GM19023 (cell line): Measurements from ENCODE around the gene GPR15LG.
"Not testable (repeated sequence)": the region's sequence is repeated elsewhere in the genome, so short reads cannot be mapped to it uniquely, and the experiment has no call there.

Source experiments
- ATAC-seq: cut with Tn5 transposase; IDR thresholded peaks from one replicate; pipeline ENCODE4 v1.9.1; 2021; ENCODE audit warnings: mild to moderate bottlenecking, moderate library complexity; ENCODE audit not compliant: unreplicated experiment

Gene GPR15LG

DNA sequence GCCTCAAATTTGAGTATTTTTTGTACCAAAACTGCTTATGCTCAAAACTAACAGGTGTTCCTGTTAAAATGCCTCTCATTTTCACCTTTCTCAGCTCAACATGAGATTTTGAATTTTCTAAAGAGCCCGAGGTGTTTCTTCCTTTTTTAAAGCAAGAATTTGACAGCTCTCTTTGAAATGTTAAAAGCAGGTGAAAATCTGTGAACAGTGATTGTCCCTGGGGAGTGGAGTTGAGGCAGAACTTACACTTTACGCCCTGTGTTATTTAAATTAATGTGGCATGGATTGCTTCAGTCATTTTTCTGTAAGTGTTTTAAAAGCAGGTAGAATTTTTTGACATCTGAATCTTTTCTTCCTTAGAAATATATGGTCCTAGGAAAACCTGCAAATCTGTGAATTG, 9.2 kb upstream of the GPR15LG start:
- no peak for ATAC-seq

DNA sequence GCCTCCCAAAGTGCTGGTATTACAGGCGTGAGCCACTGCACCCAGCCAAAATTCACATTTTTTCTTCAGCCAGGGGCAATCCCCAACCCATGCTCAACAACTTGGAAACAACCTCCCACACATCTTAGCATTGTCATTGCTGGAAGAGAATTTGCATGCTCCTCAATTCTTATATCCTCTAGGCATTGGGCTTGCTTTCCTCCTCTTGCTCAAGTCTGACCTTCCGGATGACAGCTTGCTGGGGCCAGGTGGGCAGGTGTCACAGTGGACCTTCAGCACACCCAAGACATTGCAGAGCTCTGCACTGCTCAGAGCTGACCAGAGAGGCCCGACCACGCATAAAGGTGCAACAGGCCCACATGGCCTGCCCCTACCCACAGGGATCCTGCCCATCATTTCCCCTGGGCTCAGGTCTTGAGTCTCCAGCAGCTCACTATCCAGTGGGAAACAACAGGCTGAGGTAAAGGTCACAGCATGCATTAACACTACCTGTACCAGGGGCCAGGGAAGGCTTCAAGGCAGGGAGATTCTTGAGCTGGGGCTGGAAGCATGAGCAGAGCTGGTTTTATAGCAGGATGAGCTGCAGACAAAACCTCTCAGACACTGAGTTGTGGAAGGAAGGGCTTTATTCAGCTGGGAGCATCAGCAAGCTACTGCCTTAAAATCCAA, 6.8 kb upstream of the GPR15LG start:
- ATAC-seq: peak; percentile 47

DNA sequence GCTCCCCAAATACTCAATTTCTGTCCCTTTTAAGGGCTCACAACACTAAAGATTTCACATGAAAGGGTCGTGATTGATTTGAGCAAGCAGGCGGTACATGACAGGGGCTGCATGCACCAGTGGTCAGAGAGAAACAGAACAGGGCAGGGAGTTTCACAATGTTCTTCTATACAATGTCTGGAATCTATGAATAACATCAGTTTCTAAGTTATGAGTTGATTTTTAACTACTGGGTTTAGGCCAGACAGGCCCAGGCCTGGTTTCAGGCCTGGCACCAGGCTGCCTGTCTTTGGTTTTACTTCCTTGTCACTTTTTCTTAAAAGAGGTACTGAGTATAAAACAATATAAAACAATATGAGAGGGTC, 6.3 kb upstream of the GPR15LG start:
- ATAC-seq: peak; percentile 22

DNA sequence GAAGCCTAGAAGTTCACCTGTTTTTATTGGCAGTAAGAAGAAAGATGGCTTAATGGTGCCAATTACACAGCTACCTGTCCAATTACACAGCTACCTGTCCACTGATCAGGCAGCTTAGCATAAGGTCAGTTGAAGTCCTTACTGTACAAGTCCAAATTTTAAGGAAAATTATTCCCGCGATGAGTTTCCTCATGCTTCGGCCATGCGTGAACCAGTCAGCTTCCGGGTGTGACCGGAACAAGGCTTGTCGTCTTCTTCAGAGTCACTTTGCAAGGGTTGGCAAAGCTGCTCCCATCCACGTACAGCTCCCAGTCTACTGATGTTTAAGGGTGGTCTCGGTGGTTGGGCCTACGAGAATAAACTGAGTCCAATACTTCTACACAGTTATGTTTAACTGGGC, 5.2 kb upstream of the GPR15LG start:
- ATAC-seq: not testable (repeated sequence)

DNA sequence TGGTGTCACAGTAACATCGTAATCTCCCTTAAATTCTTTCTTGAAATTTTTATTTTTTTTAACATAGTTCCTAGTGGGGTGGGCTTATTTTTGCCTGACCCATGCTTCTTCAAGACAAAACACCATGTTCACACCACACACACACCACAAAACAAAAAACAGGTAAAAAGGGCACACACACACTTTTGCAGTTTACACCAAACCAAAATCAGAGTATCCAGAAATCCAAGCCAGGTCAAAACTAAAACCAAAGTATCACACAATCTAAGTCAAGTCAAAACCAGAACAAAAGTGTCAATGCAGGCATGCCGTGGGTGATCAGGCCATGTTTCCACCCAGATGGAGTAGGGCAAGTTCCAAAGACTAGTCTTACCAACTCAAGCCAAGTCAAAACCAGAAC, 2.4 kb upstream of the GPR15LG start:
- ATAC-seq: not testable (repeated sequence)

DNA sequence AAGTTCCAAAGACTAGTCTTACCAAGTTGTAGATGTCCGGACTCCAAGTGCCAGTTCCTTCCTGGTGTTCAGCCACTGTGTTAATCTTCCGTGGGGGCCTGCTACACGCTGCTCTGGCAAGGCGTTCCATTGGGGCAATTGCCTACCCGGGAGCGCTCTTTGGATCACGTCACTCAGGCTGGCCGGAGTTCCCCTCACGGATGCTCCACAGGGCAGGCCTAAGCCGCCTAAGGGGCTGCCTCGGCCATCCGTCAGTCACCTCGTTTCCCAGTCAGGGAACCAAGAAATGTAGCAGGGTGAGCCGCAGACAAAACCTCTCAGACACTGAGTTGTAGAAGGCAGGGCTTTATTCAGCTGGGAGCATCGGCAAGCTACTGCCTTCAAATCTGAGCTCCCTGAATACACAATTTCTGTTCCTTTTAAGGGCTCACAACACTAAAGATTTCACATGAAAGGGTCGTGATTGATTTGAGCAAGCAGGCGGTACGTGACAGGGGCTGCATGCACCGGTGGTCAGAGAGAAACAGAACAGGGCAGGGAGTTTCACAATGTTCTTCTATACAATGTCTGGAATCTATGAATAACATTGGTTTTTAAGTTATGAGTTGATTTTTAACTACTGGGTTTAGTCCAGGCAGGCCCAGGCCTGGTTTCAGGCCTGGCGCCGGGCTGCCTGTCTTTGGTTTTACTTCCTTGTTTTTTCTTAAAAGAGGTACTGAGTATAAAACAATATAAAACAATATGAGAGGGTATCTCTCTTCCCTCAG, 1.7 kb upstream of the GPR15LG start:
- peak; percentile 24 for ATAC-seq

DNA sequence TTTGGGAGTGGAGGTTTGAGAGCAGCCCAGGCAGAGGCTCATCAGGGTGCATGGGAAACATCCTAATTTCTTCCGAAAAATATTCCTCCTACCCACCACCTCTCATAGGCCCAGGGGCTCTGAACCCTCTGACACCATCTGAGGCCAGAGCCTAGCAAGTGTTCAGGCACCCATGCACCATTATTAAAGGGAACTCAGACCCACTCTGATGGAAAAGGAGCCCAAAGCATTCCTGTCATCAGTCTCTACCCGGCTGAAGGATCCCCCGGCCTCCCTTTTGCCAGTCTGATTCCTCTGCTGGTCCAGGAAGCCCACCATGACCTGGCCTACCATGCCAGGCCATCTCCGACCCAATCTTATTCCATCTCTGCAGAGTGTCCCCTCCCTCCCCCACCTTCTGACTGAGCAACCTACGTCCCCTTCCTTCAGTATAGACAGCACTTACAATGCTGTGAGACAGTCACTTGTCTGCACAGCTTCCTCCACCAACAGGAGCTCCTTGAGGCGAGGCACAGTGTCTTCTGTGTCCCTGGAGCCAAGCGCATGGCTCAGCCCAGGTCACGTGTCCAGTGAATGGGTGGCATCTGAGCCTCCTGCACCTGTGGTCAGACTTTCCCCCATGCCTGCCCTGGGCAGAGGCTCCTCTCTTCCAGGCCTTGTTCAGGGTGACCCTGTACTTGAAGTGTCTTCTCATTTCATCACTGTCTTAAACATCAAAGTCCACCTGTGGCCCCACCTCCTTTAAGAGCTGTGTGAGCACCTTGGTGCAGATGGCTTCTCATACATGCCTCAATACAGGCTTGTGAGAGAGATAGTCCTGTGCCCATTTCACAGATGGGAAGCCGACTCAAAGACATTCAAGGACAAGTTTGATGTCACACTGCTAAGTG, 889 bp upstream of the GPR15LG start:
- ATAC-seq: peak; percentile 55

DNA sequence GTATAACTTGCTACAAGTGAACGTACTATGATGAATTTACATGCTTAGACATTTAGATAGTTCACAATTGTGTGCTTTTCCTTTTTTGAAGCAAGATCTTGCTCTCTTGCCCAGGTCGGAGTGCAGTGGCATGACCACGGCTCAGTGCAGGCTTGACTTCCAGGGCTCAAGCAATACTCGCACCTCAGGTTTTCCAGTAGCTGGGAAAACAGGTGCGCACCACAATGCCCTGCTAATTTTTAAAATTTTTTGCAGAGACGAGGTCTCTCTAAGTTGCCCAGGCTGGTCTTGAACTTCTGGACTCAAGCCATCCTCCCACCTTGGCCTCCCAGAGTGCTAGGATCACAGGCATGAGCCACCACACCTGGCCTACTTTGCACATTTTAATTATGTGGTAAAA, 1.8 kb downstream of the GPR15LG start:
- ATAC-seq: no peak

DNA sequence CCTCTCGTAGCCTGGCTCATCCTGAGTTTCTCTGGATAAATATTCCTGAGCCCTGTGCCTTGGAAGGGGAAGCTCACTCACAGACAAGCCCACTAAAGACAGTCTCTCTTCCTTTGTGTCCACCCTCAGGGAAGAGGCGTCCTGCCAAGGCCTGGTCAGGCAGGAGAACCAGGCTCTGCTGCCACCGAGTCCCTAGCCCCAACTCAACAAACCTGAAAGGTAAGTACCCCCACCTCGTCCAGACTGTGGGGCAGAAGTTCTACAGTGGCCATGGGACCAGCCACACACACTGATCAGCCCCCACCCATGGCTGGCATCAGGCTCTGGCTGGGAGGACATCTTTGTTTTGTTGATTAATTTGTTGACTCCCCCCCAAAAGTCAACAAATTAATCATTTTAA, 2.8 kb downstream of the GPR15LG start:
- no peak for ATAC-seq

DNA sequence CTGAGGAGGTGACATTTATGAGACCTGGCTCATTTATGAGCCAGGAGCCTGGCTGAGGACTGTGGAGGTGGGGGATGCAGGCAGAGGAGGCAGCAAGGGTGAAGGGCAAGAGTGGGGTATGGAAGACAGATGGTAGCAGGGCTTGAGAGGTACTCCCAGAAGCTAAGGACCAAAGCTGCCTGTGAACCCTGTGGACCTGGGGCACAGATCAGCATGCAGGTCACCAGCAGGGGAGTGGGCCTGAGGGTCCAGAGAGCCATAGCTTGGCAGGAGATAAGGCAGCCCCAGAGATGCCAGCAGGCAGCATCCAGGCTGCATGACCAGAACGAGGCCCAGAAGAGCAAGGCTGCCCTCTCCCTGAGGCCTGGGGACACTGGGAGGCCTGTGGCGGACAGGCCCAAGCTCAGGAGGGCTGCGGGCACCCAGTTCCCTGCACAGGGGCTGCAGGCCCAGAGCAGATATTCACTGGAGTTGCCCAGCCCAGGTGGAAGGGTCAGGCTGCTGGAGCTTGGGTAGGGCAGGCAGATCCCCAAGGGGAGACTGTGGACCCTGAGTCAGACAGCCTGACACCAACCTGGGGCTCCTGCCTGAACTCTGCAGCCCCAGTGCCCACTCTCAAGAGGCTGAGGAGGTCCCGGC, 3.4 kb downstream of the GPR15LG start:
- no peak for ATAC-seq

DNA sequence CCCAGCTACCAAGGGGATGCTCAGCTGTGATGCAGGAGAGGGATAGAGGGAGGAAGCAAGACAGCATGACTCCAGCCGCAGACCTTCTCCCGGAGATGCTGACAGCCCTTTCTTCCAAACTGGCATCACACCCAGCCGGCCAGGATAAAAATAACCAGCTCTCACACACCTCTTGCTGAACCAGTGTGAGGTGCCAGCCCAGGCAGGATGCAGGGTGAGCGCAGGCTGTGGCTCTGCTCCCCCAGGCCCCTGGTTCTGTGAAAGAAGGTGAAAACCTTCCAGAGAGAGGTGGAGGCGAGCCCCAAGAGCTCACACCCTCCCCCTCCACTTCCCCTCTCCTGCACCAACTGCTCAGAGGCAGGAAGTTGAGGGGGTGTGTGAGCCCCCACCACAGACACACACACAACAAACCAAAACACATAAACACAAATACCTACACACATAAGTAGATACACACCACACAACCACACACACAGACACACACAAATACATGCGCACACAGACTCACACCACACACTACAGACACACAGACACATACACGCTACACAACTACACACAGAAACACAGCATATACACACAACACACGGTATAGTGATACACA, 4.0 kb downstream of the GPR15LG start:
- ATAC-seq: no peak

DNA sequence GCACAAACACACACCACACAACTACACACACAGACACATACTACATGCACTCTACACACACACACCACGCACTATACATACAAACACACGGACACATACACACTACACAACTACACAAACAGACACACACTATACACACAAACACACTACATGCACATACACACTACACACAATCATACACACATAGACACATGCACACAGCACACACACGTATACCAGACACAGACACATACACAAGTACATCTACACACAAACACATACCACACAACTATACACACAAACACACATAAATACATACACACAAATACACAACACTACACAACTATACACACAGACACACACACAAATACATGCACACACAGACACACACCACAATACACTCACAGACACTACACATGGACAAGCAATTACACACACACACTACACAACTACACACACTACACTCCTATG, 4.6 kb downstream of the GPR15LG start:
- ATAC-seq: no peak

DNA sequence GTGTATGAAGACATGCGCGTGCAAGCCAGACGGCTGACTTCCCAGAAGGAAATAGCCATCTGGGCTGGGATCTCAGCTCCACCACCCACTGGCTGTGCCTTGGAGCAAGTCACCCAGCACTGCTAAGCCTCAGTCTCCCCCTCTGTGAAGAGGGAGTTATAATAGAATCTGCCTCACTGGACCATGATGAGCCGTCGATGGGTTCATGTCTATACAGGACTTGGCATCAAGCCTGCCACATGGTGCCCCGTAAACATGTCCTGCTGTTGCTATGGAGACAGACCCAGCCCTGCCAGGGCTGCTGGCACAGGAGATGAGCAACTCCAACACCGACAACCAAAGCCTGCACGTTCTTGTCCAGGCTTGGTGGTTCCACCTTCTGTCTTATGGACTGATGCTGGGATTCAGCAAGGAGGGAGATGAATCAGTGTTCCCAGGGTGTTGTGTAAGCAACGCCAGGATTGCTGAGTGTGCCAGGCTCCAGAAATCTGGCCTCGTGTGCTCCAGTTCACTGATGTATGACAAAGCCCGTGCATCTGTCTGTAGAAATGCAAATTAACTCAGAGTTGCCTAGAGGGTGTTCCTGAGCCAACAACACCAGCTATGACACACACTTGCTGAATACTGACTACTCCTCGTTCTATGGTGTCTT, 5.6 kb downstream of the GPR15LG start:
- peak; percentile 91 for ATAC-seq

DNA sequence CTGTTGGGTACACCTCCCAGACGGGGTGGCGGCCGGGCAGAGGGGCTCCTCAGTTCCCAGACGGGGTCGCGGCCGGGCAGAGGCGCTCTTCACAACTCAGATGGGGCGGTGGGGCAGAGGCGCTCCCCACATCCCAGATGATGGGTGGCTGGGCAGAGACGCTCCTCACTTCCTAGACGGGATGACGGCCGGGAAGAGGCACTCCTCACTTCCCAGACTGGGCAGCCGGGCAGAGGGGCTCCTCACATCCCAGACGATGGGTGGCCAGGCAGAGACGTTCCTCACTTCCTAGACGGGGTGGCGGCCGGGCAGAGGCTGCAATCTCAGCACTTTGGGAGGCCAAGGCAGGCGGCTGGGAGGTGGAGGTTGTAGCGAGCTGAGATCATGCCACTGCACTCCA, 6.8 kb downstream of the GPR15LG start:
- ATAC-seq: not testable (repeated sequence)

DNA sequence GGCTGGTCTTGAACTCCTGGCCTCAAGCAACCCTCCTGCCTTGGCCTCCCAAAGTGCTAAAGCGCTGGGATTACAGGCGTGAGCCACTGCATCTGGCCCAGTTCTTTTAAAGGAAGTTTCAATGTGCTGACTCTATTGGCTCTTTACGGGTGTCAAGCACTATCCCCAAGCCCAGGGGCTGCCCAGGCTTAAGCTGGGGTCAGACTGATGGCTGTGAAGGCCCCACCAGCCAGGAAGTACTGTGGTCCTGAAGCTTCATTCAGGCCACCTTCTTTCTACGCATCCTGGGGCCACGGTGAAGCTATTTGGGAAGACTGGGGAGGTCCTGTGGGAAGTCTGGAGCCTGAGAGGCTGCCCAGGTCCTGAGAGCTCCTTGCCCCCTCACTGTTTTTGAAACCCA, 8.0 kb downstream of the GPR15LG start:
- ATAC-seq: no peak

DNA sequence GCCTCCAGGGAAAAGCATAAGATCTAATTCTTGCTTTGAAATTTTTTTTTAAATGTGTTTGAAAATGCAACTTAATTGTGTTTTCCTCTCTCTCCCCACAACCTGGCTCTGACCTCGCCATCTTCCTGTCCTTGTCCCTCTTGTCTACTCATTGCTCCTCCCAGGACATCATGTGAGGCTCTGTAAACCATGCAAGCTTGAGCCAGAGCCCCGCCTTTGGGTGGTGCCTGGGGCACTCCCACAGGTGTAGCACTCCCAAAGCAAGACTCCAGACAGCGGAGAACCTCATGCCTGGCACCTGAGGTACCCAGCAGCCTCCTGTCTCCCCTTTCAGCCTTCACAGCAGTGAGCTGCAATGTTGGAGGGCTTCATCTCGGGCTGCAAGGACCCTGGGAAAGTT, 10.9 kb downstream of the GPR15LG start:
- ATAC-seq: no peak

DNA sequence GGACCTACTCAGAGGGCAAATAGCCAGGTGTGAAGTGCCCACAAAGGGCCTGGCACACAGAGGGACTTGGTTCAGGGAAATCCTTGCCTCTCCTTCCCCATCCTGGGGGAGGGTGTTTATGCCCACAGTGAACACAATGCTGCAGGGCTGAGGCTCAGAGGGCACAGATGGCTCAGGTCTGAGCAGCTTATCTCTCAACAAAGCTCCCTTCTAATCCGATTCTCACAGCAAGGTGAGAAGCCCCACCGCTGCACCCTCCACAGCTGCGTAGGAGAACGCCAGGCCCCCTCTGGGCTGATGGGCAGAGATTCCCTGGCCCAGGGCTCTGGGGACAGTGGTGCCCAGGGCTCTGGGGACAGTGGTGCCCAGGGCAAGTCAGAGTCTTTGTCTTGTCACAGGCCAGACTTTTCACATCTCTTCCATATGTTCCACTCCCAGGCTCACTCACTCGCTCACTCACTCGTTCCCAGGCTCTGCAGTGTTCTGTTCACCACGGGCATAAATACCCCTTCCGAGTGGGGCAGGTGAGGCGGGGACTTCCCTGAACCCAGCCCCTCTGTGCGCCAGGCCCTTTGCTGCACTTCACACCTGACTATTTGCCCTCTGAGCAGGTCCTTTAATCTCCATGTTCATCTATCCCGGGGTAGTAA, 12.1 kb downstream of the GPR15LG start:
- no peak for ATAC-seq

DNA sequence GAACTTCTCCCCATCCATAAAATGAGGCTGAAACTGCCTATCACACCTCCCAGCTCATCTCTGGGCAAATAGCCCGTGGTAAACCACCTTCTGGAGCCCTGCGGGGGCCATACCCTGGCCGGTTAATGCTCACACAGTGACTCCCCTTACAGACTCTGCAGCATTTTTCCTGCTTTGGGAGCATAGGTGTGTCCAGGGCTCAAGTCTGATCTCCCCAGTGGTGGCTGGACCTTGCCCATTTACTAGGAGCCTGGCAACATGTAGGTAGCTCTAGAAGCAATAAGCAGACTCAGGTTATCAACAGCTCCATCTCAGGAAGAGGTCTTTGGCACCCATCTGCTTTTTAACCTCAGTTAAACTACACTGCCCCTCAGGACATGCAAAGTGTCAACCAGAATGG, 15.2 kb downstream of the GPR15LG start:
- no peak for ATAC-seq

DNA sequence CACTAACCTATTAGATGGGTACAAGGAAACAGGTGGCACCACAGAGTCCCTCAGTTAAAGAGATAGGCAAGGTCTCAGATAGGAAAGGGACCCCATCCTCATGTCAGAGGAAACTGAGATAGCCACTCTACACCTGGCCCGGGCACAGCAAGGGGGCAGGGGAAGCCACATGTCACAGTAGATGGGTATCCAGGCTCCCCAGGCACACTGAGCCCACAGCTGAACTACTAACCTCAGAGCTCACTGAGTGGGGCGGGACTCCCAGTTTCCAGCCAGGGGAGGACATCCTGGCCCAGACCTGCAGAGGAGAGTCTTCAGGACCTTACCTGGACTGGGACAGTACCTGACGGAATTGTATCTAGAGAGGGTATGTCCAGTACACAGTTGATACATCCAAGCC, 17.0 kb downstream of the GPR15LG start:
- no peak for ATAC-seq

DNA sequence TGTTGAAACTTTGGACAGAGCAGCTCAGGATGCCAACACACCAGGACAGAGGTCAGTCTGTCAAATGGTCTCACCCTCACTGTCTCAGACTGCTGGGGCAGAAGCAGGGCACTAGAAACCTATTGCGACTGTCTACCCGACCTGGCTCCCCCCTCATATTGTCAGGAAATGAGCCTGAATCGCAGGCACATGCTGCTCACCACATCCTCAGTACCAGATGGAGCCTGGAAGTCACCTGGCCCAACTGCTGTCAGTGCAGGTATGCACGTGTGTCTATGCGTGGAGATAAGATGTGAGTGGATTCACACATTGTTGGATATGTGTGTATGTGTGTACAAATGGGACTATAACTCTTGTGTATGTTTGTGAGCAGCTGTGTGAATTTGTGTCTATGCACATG, 17.5 kb downstream of the GPR15LG start:
- no peak for ATAC-seq
